ENCODE measurements around the gene ZNF853.
"Not testable (repeated sequence)": the region's sequence is repeated elsewhere in the genome, so short reads cannot be mapped to it uniquely, and the experiment has no call there.

The ZNF853 gene

DNA sequence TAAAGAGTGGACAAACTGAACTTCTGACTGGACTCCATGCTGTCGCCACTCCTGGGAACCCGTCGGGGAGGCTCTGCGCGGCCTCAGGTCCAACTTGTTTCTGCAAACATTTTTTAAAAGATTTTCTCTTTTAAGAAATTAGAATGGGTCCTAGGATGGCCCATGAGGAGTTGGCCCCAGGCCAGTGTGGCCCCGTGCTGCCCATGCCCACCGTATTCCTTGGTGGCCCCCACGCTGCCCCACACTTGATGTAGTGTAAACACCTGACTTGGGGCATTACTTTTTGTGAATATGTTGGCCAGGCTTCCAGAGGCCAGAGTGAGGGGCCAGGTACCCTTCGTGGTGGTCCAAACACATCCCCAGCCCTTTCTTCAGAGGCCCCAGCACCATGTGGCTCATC is 41.0 kb downstream of the ZNF853 start:
- Histone ChIP-seq H3K4me3 (ENCODE audit: low read depth in 1 of 2, low read length in 2 of 2) (no peak overlapping the region), H2AFZ (ENCODE audit: low read depth, low read length) (no peak overlapping the region), H4K20me1 (ENCODE audit: insufficient read depth, low read length) (peaks cover 15% of the 10 kb centered on the region; the same call in 1 of the 2 replicates), H3K79me2 (ENCODE audit: insufficient read depth, low read length) (no peaks in the 10 kb centered on the region), H3K9ac (ENCODE audit: low read depth, low read length) (no peak overlapping the region), H3K27ac (ENCODE audit: low read length) (no peak overlapping the region), H3K4me2 (ENCODE audit: insufficient read depth, low read length) (no peak overlapping the region), H3K27me3 (ENCODE audit: insufficient read depth, low read length, poor library complexity) (no peaks in the 10 kb centered on the region), H3K9me3 (ENCODE audit: insufficient read depth, low read length, severe bottlenecking) (no peaks in the 10 kb centered on the region), H3K36me3 (ENCODE audit: insufficient read depth, low read length) (peaks cover 30% of the 10 kb centered on the region), H3K4me1 (ENCODE audit: insufficient read depth, low read length) (no peaks in the 10 kb centered on the region)
- no peak for TF ChIP-seq EZH2 (IDR thresholded peaks at IDR 0.05; ENCODE audit: borderline replicate concordance, low read depth, low read length, severe bottlenecking)
- TF ChIP-seq, protein P1, sequence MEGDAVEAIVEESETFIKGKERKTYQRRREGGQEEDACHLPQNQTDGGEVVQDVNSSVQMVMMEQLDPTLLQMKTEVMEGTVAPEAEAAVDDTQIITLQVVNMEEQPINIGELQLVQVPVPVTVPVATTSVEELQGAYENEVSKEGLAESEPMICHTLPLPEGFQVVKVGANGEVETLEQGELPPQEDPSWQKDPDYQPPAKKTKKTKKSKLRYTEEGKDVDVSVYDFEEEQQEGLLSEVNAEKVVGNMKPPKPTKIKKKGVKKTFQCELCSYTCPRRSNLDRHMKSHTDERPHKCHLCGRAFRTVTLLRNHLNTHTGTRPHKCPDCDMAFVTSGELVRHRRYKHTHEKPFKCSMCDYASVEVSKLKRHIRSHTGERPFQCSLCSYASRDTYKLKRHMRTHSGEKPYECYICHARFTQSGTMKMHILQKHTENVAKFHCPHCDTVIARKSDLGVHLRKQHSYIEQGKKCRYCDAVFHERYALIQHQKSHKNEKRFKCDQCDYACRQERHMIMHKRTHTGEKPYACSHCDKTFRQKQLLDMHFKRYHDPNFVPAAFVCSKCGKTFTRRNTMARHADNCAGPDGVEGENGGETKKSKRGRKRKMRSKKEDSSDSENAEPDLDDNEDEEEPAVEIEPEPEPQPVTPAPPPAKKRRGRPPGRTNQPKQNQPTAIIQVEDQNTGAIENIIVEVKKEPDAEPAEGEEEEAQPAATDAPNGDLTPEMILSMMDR (IDR thresholded peaks at IDR 0.05; ENCODE audit: borderline replicate concordance, extremely low read depth, low read length, poor library complexity, severe bottlenecking) = no peak
- no peak for DNase-seq
- ATAC-seq (ENCODE audit: insufficient read depth, low read depth) = no peak

DNA sequence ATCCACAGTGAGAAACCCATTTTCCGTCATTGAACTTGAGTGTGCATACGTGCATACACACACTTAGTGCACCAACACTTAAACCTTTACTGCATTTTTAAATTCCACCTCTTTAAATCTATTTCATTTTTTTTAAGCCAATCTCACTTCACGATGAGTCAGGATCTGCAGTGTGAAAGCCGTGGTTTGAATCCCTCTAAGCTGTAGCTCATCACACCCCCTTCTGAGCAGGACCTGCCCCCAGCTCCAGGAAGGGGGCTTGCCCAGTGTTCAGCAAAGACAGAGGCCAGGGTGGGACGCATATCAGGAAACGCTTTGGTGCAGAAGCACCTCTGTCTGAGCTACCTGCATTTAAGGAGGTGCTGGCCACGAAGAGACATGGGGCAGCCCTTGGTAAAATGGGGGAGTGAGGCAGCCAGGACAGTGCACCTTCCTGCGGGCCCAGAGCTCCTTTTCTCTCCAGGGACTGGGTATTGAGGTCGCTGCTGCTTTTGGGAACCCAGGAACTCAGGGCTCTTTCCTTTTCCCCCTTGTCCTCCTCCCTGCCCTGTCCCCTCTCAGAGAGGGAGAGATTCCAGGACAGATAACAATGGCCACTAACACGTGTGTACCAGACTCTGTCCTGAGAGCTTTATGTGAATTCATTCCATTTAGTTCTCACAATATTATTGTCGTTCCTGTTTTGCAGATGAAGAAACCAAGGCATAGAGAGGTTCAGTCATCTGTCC is 43.4 kb downstream of the ZNF853 start:
- Histone ChIP-seq H2AFZ (ENCODE audit: low read depth, low read length) (no peak overlapping the region), H3K9ac (ENCODE audit: low read depth, low read length) (no peak overlapping the region), H3K4me3 (ENCODE audit: low read depth in 1 of 2, low read length in 2 of 2) (no peak overlapping the region), H3K27ac (ENCODE audit: low read length) (no peak overlapping the region), H3K4me2 (ENCODE audit: insufficient read depth, low read length) (no peak overlapping the region), H3K9me3 (ENCODE audit: insufficient read depth, low read length, severe bottlenecking) (no peaks in the 10 kb centered on the region), H4K20me1 (ENCODE audit: insufficient read depth, low read length) (peaks cover 13% of the 10 kb centered on the region; the same call in 1 of the 2 replicates), H3K4me1 (ENCODE audit: insufficient read depth, low read length) (no peaks in the 10 kb centered on the region), H3K36me3 (ENCODE audit: insufficient read depth, low read length) (peaks cover 12% of the 10 kb centered on the region), H3K27me3 (ENCODE audit: insufficient read depth, low read length, poor library complexity) (no peaks in the 10 kb centered on the region), H3K79me2 (ENCODE audit: insufficient read depth, low read length) (no peaks in the 10 kb centered on the region)
- no peak for DNase-seq
- peak; percentile 59 for ATAC-seq (ENCODE audit: insufficient read depth, low read depth)
- TF ChIP-seq, protein P1 (IDR thresholded peaks at IDR 0.05; ENCODE audit: borderline replicate concordance, extremely low read depth, low read length, poor library complexity, severe bottlenecking) = no peak
- TF ChIP-seq EZH2 (IDR thresholded peaks at IDR 0.05; ENCODE audit: borderline replicate concordance, low read depth, low read length, severe bottlenecking) = no peak

DNA sequence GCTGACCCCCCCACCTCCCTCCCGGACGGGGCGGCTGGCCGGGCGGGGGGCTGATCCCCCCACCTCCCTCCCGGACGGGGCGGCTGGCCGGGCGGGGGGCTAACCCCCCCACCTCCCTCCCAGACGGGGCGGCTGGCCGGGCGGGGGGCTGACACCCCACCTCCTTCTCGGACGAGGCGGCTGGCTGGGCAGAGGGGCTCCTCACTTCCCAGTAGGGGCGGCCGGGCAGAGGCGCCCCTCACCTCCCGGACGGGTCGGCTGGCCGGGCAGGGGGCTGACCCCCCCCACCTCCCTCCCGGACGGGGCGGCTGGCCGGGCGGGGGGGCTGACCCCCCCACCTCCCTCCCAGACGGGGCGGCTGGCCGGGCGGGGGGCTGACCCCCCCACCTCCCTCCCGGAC is 55.4 kb downstream of the ZNF853 start:
- H3K9ac ChIP-seq (ENCODE audit: low read depth, low read length); H3K4me2 ChIP-seq (ENCODE audit: insufficient read depth, low read length); H3K27ac ChIP-seq (ENCODE audit: low read length); H3K79me2 ChIP-seq (ENCODE audit: insufficient read depth, low read length); H3K27me3 ChIP-seq (ENCODE audit: insufficient read depth, low read length, poor library complexity); H3K4me1 ChIP-seq (ENCODE audit: insufficient read depth, low read length); H3K4me3 ChIP-seq (ENCODE audit: low read depth in 1 of 2, low read length in 2 of 2); H2AFZ ChIP-seq (ENCODE audit: low read depth, low read length); ATAC-seq (ENCODE audit: insufficient read depth, low read depth); H4K20me1 ChIP-seq (ENCODE audit: insufficient read depth, low read length); DNase-seq; H3K36me3 ChIP-seq (ENCODE audit: insufficient read depth, low read length): not testable (repeated sequence)
- H3K9me3 ChIP-seq (ENCODE audit: insufficient read depth, low read length, severe bottlenecking) = peaks cover 34% of the 10 kb centered on the region

All from DND-41 (cell line).